Transverse colon (tissue), 4 donors: ENCODE measurements around the gene TGFBR3L. TPM values are rescaled to one million over a fixed set of nuclear protein-coding genes. Genes with fewer than 3 reads are reported as not detected.

ENCODE experiments used
- DNase-seq: peaks from one replicate; pipeline ENCODE4 v3.0.0-alpha.2; 2019
- H3K27ac ChIP-seq, 4 donors: fragments of 200-600 bp; sonication (generic); 2 replicates each; pipeline ENCODE4 v1.5.1; 2016 to 2018; ENCODE audit warnings: inconsistent platforms in 4 of 4
- H3K27me3 ChIP-seq: fragments of 200-600 bp; sonication (generic); 2 replicates; pipeline ENCODE4 v1.5.1; 2017; ENCODE audit warnings: inconsistent platforms
- H3K36me3 ChIP-seq, 4 donors: fragments of 200-600 bp; sonication (generic); 2 replicates each; pipeline ENCODE4 v1.5.1; 2017 to 2019; ENCODE audit warnings: inconsistent platforms in 4 of 4
- H3K4me1 ChIP-seq, 4 donors: fragments of 200-600 bp; sonication (generic); 2 replicates each; pipeline ENCODE4 v1.5.1; 2017 to 2020; ENCODE audit warnings: inconsistent platforms in 4 of 4
- H3K4me3 ChIP-seq, 4 donors: fragments of 200-600 bp; sonication (generic); 1 replicate in 1 of 4; 2 replicates in 3 of 4; pipeline versions ENCODE4 v1.5.1 to v1.6.1; 2017 to 2019; ENCODE audit warnings: inconsistent platforms in 4 of 4
- H3K9me3 ChIP-seq, 2 donors: fragments of 200-600 bp; sonication (generic); 2 replicates each; pipeline ENCODE4 v1.5.1; 2017 to 2019; ENCODE audit warnings: inconsistent platforms in 2 of 2
- CTCF ChIP-seq, 5 experiments: fragments of 200-600 bp in 3 of 5; fragments of 450-650 bp in 2 of 5; sonication (generic) in 3 of 5; IDR thresholded peaks; 1 replicate in 2 of 5; 2 replicates in 3 of 5; pipeline ENCODE4 v1.5.1; 2016 to 2017; ENCODE audit warnings: antibody characterized with exemption in 5 of 5, inconsistent platforms in 3 of 5, mild to moderate bottlenecking in 2 of 5, moderate library complexity in 1 of 5
- EP300 ChIP-seq: sonication (generic); formaldehyde crosslinking; IDR thresholded peaks from one replicate; pipeline ENCODE4 v1.6.1; 2017; ENCODE audit warnings: antibody characterized with exemption, low read depth
- POLR2A ChIP-seq: fragments of 450-650 bp; IDR thresholded peaks from one replicate; pipeline ENCODE4 v1.6.1; 2016; ENCODE audit warnings: antibody characterized with exemption, mild to moderate bottlenecking, moderate library complexity
- POLR2AphosphoS5 ChIP-seq, 3 donors: sonication (generic); formaldehyde crosslinking; IDR thresholded peaks; one replicate each; pipeline ENCODE4 v1.6.1; 2016; ENCODE audit warnings: antibody characterized with exemption in 3 of 3
- WGBS, 2 donors: methylation state at CpG; one replicate each; pipeline ENCODE4 v1.1.5; 2018; ENCODE audit warnings: low coverage in 1 of 2; 5-methylcytosine and 5-hydroxymethylcytosine counted together
- in situ Hi-C, 4 donors: fragments of 200-750 bp; cut with MboI; loops; one replicate each; pipeline versions ENCODE4 v1.15.0 to v1.15.1; 2017; ENCODE audit warnings: low sequenced_read_pairs in 3 of 4, low pct_ligation_motif_present in 1 of 4, low pct_unique_long_range_greater_than_20kb in 1 of 4
- intact Hi-C: fragments of 100-400 bp; cut with DNase I; formaldehyde crosslinking; loops from one replicate; pipeline ENCODE4 v1.15.1; 2023; ENCODE audit warnings: low total_unique reads
- total RNA-seq, 4 donors: library from RNA; depleted of rRNA; stranded (reverse); fragments of >200 nt; gene quantifications; one replicate each; pipeline ENCODE4 v1.1.0, GENCODE V29; 2016

The TGFBR3L gene
- total RNA-seq, 4 donors from 2014 or later = 1.4 TPM; not detected in 3

- intact Hi-C loops = no loop called here
- Histone ChIP-seq H3K27me3 (peaks cover 28% of the 10 kb centered on the region), H3K4me3 (no peak overlapping the region), H3K9me3 (no peaks in the 10 kb centered on the region), H3K4me1 (peaks cover 8 to 13% (median 10%) of the 10 kb centered on the region in 4 donors), H3K27ac (no peak overlapping the region), H3K36me3 (peaks cover 0 to 29% (median 14%) of the 10 kb centered on the region in 4 donors)
- in situ Hi-C loops = no loop called here
- WGBS, 2 donors = 92% methylated on average over 11 of the region's 18 CpGs; no CpG with 5 or more reads in 1 of the 2 donors
- DNase-seq = no peak
- TF ChIP-seq POLR2A (no peak), POLR2AphosphoS5 (IDR thresholded peaks at IDR 0.05) (no peak), CTCF (IDR thresholded peaks at IDR 0.05) (no peak), EP300 (no peak)
Observed at GRCh38 chr19:7911508-7912143, 3.0 kb upstream of the TGFBR3L start.

GRCh38 chr19:7912144-7912696 lies 2.4 kb upstream of the TGFBR3L start:
- intact Hi-C loops (no loop called here), in situ Hi-C loops (no loop called here)
- H3K4me3 ChIP-seq = no peak overlapping the region
- peaks cover 10 to 19% (median 13%) of the 10 kb centered on the region in 4 donors for H3K4me1 ChIP-seq
- no peaks in the 10 kb centered on the region for H3K9me3 ChIP-seq
- peaks cover 34% of the 10 kb centered on the region for H3K27me3 ChIP-seq
- WGBS, 2 donors = 90% methylated on average over 13 of the region's 31 CpGs; no CpG with 5 or more reads in 1 of the 2 donors
- no peak for TF ChIP-seq POLR2AphosphoS5 (IDR thresholded peaks at IDR 0.05)
- TF ChIP-seq CTCF (IDR thresholded peaks at IDR 0.05) = no peak
- no peak for TF ChIP-seq EP300
- TF ChIP-seq POLR2A = no peak
- DNase-seq = no peak
- H3K27ac ChIP-seq = no peak overlapping the region
- H3K36me3 ChIP-seq = peaks cover 0 to 29% (median 14%) of the 10 kb centered on the region in 4 donors

GRCh38 chr19:7912697-7913564 lies 1.7 kb upstream of the TGFBR3L start:
- H3K27me3 ChIP-seq = peaks cover 41% of the 10 kb centered on the region
- no peak overlapping the region for H3K4me3 ChIP-seq
- WGBS, 2 donors = 93 to 95% methylated on average over 7 to 36 of the region's 39 CpGs
- peaks cover 0 to 29% (median 14%) of the 10 kb centered on the region in 4 donors for H3K36me3 ChIP-seq
- DNase-seq = no peak
- no peaks in the 10 kb centered on the region for H3K9me3 ChIP-seq
- intact Hi-C loops = no loop called here
- TF ChIP-seq POLR2AphosphoS5 (IDR thresholded peaks at IDR 0.05) (no peak), POLR2A (no peak), CTCF (IDR thresholded peaks at IDR 0.05) (no peak), EP300 (no peak)
- in situ Hi-C loops = no loop called here
- no peak overlapping the region for H3K27ac ChIP-seq
- H3K4me1 ChIP-seq = peaks cover 12 to 26% (median 20%) of the 10 kb centered on the region in 4 donors

GRCh38 chr19:7913652-7914051 lies 978 bp upstream of the TGFBR3L start:
- peaks cover 13 to 29% (median 22%) of the 10 kb centered on the region in 4 donors for H3K4me1 ChIP-seq
- H3K27ac ChIP-seq = no peak overlapping the region
- intact Hi-C loops = no loop called here
- no peak for DNase-seq
- H3K9me3 ChIP-seq = no peaks in the 10 kb centered on the region
- peaks cover 0 to 29% (median 14%) of the 10 kb centered on the region in 4 donors for H3K36me3 ChIP-seq
- in situ Hi-C loops = no loop called here
- no peak overlapping the region for H3K4me3 ChIP-seq
- TF ChIP-seq CTCF (IDR thresholded peaks at IDR 0.05) (no peak), EP300 (no peak), POLR2AphosphoS5 (IDR thresholded peaks at IDR 0.05) (no peak), POLR2A (no peak)
- H3K27me3 ChIP-seq = peaks cover 48% of the 10 kb centered on the region
- 89 to 91% methylated on average over 6 to 10 of the region's 10 CpGs for WGBS, 2 donors
